Mesenchymal stem cell (in vitro differentiated cells and primary cell): ENCODE results near the gene PDCD11.

Source experiments
- DNase-seq: peaks from one replicate; pipeline ENCODE4 v3.0.0-alpha.2; 2013
- H2AFZ ChIP-seq: one replicate; pipeline ENCODE4 v1.6.1; 2013; ENCODE audit warnings: low read depth, mild to moderate bottlenecking, control low read depth, inconsistent platforms, low read length, moderate library complexity
- H2AK5ac ChIP-seq: 2 replicates; pipeline ENCODE4 v1.6.1; 2013; ENCODE audit warnings: low read length, moderate library complexity, mild to moderate bottlenecking, inconsistent platforms; ENCODE audit not compliant: severe bottlenecking
- H2BK120ac ChIP-seq: one replicate; pipeline ENCODE4 v1.6.1; 2013; ENCODE audit warnings: low read depth, mild to moderate bottlenecking, inconsistent platforms, low read length, moderate library complexity
- H2BK12ac ChIP-seq, 2 experiments: one replicate each; pipeline ENCODE4 v1.6.1; 2013; ENCODE audit warnings: inconsistent platforms in 2 of 2, low read length in 2 of 2, mild to moderate bottlenecking in 2 of 2, moderate library complexity in 2 of 2, control low read depth in 1 of 2
- H2BK15ac ChIP-seq: one replicate; pipeline ENCODE4 v1.6.1; 2013; ENCODE audit warnings: mild to moderate bottlenecking, low read depth, inconsistent platforms; ENCODE audit not compliant: poor library complexity, severe bottlenecking
- H2BK5ac ChIP-seq: 2 replicates; pipeline ENCODE4 v1.6.1; 2013; ENCODE audit warnings: low read depth, mild to moderate bottlenecking, low read length, control low read depth, inconsistent platforms; ENCODE audit not compliant: poor library complexity, severe bottlenecking
- H3K14ac ChIP-seq, 2 experiments: one replicate each; pipeline ENCODE4 v1.6.1; 2013; ENCODE audit warnings: inconsistent platforms in 2 of 2, low read length in 2 of 2, control low read depth in 1 of 2, mild to moderate bottlenecking in 1 of 2, moderate library complexity in 1 of 2
- H3K18ac ChIP-seq, 2 experiments: one replicate each; pipeline ENCODE4 v1.6.1; 2013; ENCODE audit warnings: inconsistent platforms in 2 of 2, low read length in 2 of 2, control low read depth in 1 of 2, low read depth in 1 of 2, mild to moderate bottlenecking in 1 of 2
- H3K23ac ChIP-seq, 2 experiments: one replicate each; pipeline ENCODE4 v1.6.1; 2013; ENCODE audit warnings: inconsistent platforms in 2 of 2, low read length in 2 of 2, mild to moderate bottlenecking in 2 of 2, moderate library complexity in 2 of 2, control low read depth in 1 of 2
- H3K27ac ChIP-seq: 2 replicates; pipeline ENCODE4 v1.5.1; 2013; ENCODE audit warnings: mild to moderate bottlenecking, moderate library complexity, low read length, control low read depth, inconsistent platforms; ENCODE audit not compliant: poor library complexity, severe bottlenecking
- H3K27me3 ChIP-seq, 2 experiments: 2 replicates each; pipeline versions ENCODE4 v1.6.1 to v1.7.0; 2013; ENCODE audit warnings: low read length in 2 of 2, mild to moderate bottlenecking in 2 of 2, moderate library complexity in 2 of 2, control low read depth in 1 of 2, inconsistent platforms in 1 of 2; ENCODE audit not compliant: control insufficient read depth in 1 of 2, insufficient read depth in 1 of 2
- H3K36me3 ChIP-seq, 2 experiments: 2 replicates each; pipeline versions ENCODE4 v1.6.1 to v1.7.0; 2013; ENCODE audit warnings: low read length in 2 of 2, control low read depth in 1 of 2, inconsistent platforms in 1 of 2, low read depth in 1 of 2, mild to moderate bottlenecking in 1 of 2; ENCODE audit not compliant: insufficient read depth in 2 of 2, control insufficient read depth in 1 of 2
- H3K4ac ChIP-seq, 2 experiments: one replicate each; pipeline ENCODE4 v1.6.1; 2013; ENCODE audit warnings: inconsistent platforms in 2 of 2, low read length in 2 of 2, mild to moderate bottlenecking in 2 of 2, moderate library complexity in 2 of 2, control low read depth in 1 of 2, low read depth in 1 of 2
- H3K4me1 ChIP-seq: 2 replicates; pipeline ENCODE4 v1.6.1; 2013; ENCODE audit warnings: low read depth, low read length, control low read depth; ENCODE audit not compliant: control insufficient read depth, insufficient read depth
- H3K4me2 ChIP-seq: 2 replicates; pipeline ENCODE4 v1.6.1; 2013; ENCODE audit warnings: low read length, mild to moderate bottlenecking, inconsistent platforms; ENCODE audit not compliant: poor library complexity, severe bottlenecking
- H3K4me3 ChIP-seq, 2 experiments: 2 replicates each; pipeline versions ENCODE4 v1.5.1 to v1.7.0; 2013; ENCODE audit warnings: low read length in 2 of 2, mild to moderate bottlenecking in 2 of 2, control low read depth in 1 of 2, low read depth in 1 of 2; ENCODE audit not compliant: insufficient read depth in 1 of 2
- H3K79me1 ChIP-seq: replicated peaks from 2 replicates; pipeline ENCODE4 v1.6.1; 2013; ENCODE audit warnings: mild to moderate bottlenecking, control low read depth, low read length, inconsistent platforms; ENCODE audit not compliant: poor library complexity, severe bottlenecking
- H3K9ac ChIP-seq: 2 replicates; pipeline ENCODE4 v1.7.0; 2013; ENCODE audit warnings: mild to moderate bottlenecking, low read length, moderate library complexity
- H3K9me3 ChIP-seq: 2 replicates; pipeline ENCODE4 v1.7.0; 2013; ENCODE audit warnings: mild to moderate bottlenecking, low read length; ENCODE audit not compliant: control insufficient read depth
- H4K8ac ChIP-seq: one replicate; pipeline ENCODE4 v1.6.1; 2013; ENCODE audit warnings: inconsistent platforms, mild to moderate bottlenecking, low read length, moderate library complexity
- H4K91ac ChIP-seq: one replicate; pipeline ENCODE4 v1.6.1; 2013; ENCODE audit warnings: mild to moderate bottlenecking, low read length, inconsistent platforms
- WGBS: methylation state at CpG from one replicate; pipeline ENCODE4 v1.1.7; 2013; ENCODE audit warnings: mixed read lengths; 5-methylcytosine and 5-hydroxymethylcytosine counted together

Gene PDCD11

GRCh38 chr10:103492655-103493261, 96.3 kb downstream of the PDCD11 start:
- Histone ChIP-seq H3K4me2 (no peak overlapping the region), H3K4me1 (peaks cover 33% of the 10 kb centered on the region), H4K8ac (no peak overlapping the region), H3K4ac (peak overlapping the region; percentile 3 to 10), H3K18ac (peak overlapping the region; percentile 55 to 75), H3K9ac (no peak overlapping the region), H4K91ac (peak overlapping the region; percentile 54), H2BK12ac (peak overlapping the region; percentile 29 to 86), H3K4me3 (no peak overlapping the region), H2BK120ac (peak overlapping the region; percentile 59), H3K79me1 (no peaks in the 10 kb centered on the region), H2AK5ac (peak overlapping the region; percentile 91), H3K23ac (no peak overlapping the region), H3K9me3 (no peaks in the 10 kb centered on the region), H3K27me3 (peaks cover 48 to 50% of the 10 kb centered on the region in 2 experiments), H2BK15ac (peak overlapping the region; percentile 3), H2AFZ (no peak overlapping the region), H2BK5ac (no peak overlapping the region), H3K14ac (no peak overlapping the region), H3K36me3 (no peaks in the 10 kb centered on the region), H3K27ac (peak overlapping the region; percentile 62)
- 61% methylated on average over 5 of the region's 5 CpGs for WGBS
- DNase-seq = no peak

- peak within 1 kb of the TSS; percentile 16 for H4K8ac ChIP-seq
- peak within 1 kb of the TSS; percentile 55 to 75 for H3K18ac ChIP-seq
- peak within 1 kb of the TSS; percentile 29 to 86 for H2BK12ac ChIP-seq
- peaks cover 47 to 54% of the 10 kb centered on the region in 2 experiments for H3K27me3 ChIP-seq
- H3K9me3 ChIP-seq = no peaks in the 10 kb centered on the region
- H2BK5ac ChIP-seq = no peak within 1 kb of the TSS
- WGBS = 4% methylated on average over 31 of the region's 65 CpGs
- H3K4me1 ChIP-seq = peaks cover 33% of the 10 kb centered on the region
- peak within 1 kb of the TSS; percentile 59 to 67 for H3K4me3 ChIP-seq
- peak within 1 kb of the TSS; percentile 76 for H2BK15ac ChIP-seq
- peak within 1 kb of the TSS in 1 of 2 experiments; percentile 23 for H3K14ac ChIP-seq
- no peaks in the 10 kb centered on the region for H3K79me1 ChIP-seq
- no peak within 1 kb of the TSS for H2AFZ ChIP-seq
- H2AK5ac ChIP-seq = peak within 1 kb of the TSS; percentile 91
- H2BK120ac ChIP-seq = peak within 1 kb of the TSS; percentile 71
- peak within 1 kb of the TSS in 1 of 2 experiments; percentile 16 for H3K23ac ChIP-seq
- DNase-seq = no peak
- H4K91ac ChIP-seq = peak within 1 kb of the TSS; percentile 54
- H3K27ac ChIP-seq = peak within 1 kb of the TSS; percentile 62
- no peaks in the 10 kb centered on the region for H3K36me3 ChIP-seq
- H3K9ac ChIP-seq = no peak within 1 kb of the TSS
- peak within 1 kb of the TSS; percentile 3 to 10 for H3K4ac ChIP-seq
- H3K4me2 ChIP-seq = peak within 1 kb of the TSS; percentile 97
These were observed 97.0 kb downstream of the PDCD11 start, which contains the start of gene NEURL1 for GRCh38 chr10:103493362-103493915. TSS of gene NEURL1 (plus strand) at chr10:103493705. CDS start at chr10:103494388, 683 bp downstream.

GRCh38 chr10:103493916-103494877, 97.8 kb downstream of the PDCD11 start:
- Histone ChIP-seq H2AK5ac (no peak overlapping the region), H2BK5ac (no peak overlapping the region), H2BK15ac (peak overlapping the region; percentile 76), H3K9ac (no peak overlapping the region), H3K4me2 (peak overlapping the region; percentile 97), H3K4me1 (peaks cover 33% of the 10 kb centered on the region), H3K4me3 (peak overlapping the region; percentile 59 to 67), H3K9me3 (no peaks in the 10 kb centered on the region), H3K27me3 (peaks cover 53 to 60% of the 10 kb centered on the region in 2 experiments), H3K14ac (peak overlapping the region in 1 of 2 experiments; percentile 23), H4K8ac (peak overlapping the region; percentile 16), H2BK120ac (peak overlapping the region; percentile 71), H3K27ac (no peak overlapping the region), H2AFZ (no peak overlapping the region), H3K79me1 (no peaks in the 10 kb centered on the region), H3K36me3 (no peaks in the 10 kb centered on the region), H3K23ac (peak overlapping the region in 1 of 2 experiments; percentile 16), H4K91ac (no peak overlapping the region), H3K18ac (peak overlapping the region; percentile 6 to 20), H2BK12ac (no peak overlapping the region), H3K4ac (no peak overlapping the region)
- no peak for DNase-seq
- WGBS = 1% methylated on average over 75 of the region's 92 CpGs
